A549 (cell line): ENCODE measurements around the gene SLC9A9. TPM values are rescaled to one million over a fixed set of nuclear protein-coding genes. Genes with fewer than 3 reads are reported as not detected.
A peak's percentile ranks its signal among the peaks of the same experiment; 100 is the strongest.

ENCODE experiments used
- ATAC-seq, 2 experiments: fragments of 200-7000 bp in 1 of 2; fragments of >200 bp in 1 of 2; cut with Nextera tagmentation in 1 of 2; cut with Tn5 transposase in 1 of 2; 3 replicates each; pipeline versions ENCODE4 v1.8.0 to v1.9.1; 2018 to 2020; ENCODE audit warnings: mild to moderate bottlenecking in 1 of 2, moderate library complexity in 1 of 2
- CTCF ChIA-PET: fragments of 300-600 bp; sonication (Branson Sonifier 250); formaldehyde crosslinking; extraction: SDS; loops from one replicate; lab custom pipeline; 2021; ENCODE audit warnings: antibody characterized with exemption, inconsistent platforms; lab: Yijun Ruan, JAX
- POLR2A ChIA-PET: fragments of 350-600 bp; formaldehyde crosslinking; extraction: SDS; loops from one replicate; lab custom pipeline; 2021; ENCODE audit warnings: antibody characterized with exemption, inconsistent platforms; lab: Yijun Ruan, JAX
- DNase-seq, 2 experiments: peaks; one replicate each; pipeline versions ENCODE4 v3.0.0 to v3.0.0-alpha.2; 2011 to 2016; ENCODE audit warnings: low read depth in 1 of 2, low spot score in 1 of 2
- FAIRE-seq: peaks from 2 replicates; lab custom pipeline; 2011; peaks lifted over from hg19 to GRCh38; lab: Jason Lieb, UNC
- H3K27ac ChIP-seq, 2 experiments: fragments of >200 bp; sonication (Bioruptor Twin); formaldehyde crosslinking; 3 replicates each; pipeline ENCODE4 v1.5.1; 2016 to 2017
- H3K4me1 ChIP-seq: fragments of >200 bp; sonication (Bioruptor Twin); formaldehyde crosslinking; 3 replicates; pipeline ENCODE4 v1.6.1; 2016
- H3K4me2 ChIP-seq: fragments of >200 bp; sonication (Bioruptor Twin); formaldehyde crosslinking; 3 replicates; pipeline ENCODE4 v1.6.1; 2016
- H3K4me3 ChIP-seq: fragments of >200 bp; sonication (Bioruptor Twin); formaldehyde crosslinking; 3 replicates; pipeline ENCODE4 v1.5.1; 2016
- H3K9me3 ChIP-seq: fragments of >200 bp; sonication (Bioruptor Twin); formaldehyde crosslinking; 3 replicates; pipeline ENCODE4 v1.6.1; 2016
- CBX2 ChIP-seq: fragments of 200-600 bp; sonication (generic); IDR thresholded peaks from 2 replicates; pipeline ENCODE4 v1.6.1; 2016; ENCODE audit warnings: low read depth, mild to moderate bottlenecking, borderline replicate concordance
- CEBPB ChIP-seq, 2 experiments: fragments of >200 bp in 1 of 2; sonication (Bioruptor Twin) in 1 of 2; formaldehyde crosslinking in 1 of 2; IDR thresholded peaks; 2 replicates each; pipeline ENCODE4 v1.6.1; 2012 to 2016
- E2F6 ChIP-seq: IDR thresholded peaks from 2 replicates; pipeline ENCODE4 v1.6.1; 2012; ENCODE audit warnings: low read depth, borderline replicate concordance
- EHF ChIP-seq: fragments of 250-450 bp; sonication (Bioruptor Pico); IDR thresholded peaks from 2 replicates; pipeline ENCODE4 v1.5.0; 2020; ENCODE audit warnings: mild to moderate bottlenecking
- ELK1 ChIP-seq: fragments of 150-350 bp; IDR thresholded peaks from 2 replicates; pipeline ENCODE4 v1.6.1; 2014; ENCODE audit warnings: low read depth, mild to moderate bottlenecking, low read length
- ESRRA ChIP-seq: fragments of 150-350 bp; IDR thresholded peaks from 2 replicates; pipeline ENCODE4 v1.6.1; 2014; ENCODE audit warnings: mild to moderate bottlenecking, low read length, borderline replicate concordance
- FOSL2 ChIP-seq, 2 experiments: fragments of 450-650 bp in 1 of 2; fragments of >200 bp in 1 of 2; sonication (Bioruptor Twin) in 1 of 2; formaldehyde crosslinking; IDR thresholded peaks; 2 replicates each; pipeline versions ENCODE4 v1.5.0 to v1.6.1; 2016 to 2020; ENCODE audit warnings: mild to moderate bottlenecking in 1 of 2, moderate library complexity in 1 of 2
- FOXS1 ChIP-seq: fragments of 250-450 bp; sonication (Bioruptor Pico); IDR thresholded peaks from 2 replicates; pipeline ENCODE4 v1.5.0; 2020; ENCODE audit warnings: mild to moderate bottlenecking, moderate library complexity
- HEYL ChIP-seq: fragments of 250-450 bp; sonication (Bioruptor Pico); IDR thresholded peaks from 2 replicates; pipeline ENCODE4 v1.8.0; 2021; ENCODE audit warnings: mild to moderate bottlenecking, moderate library complexity
- HOXB13 ChIP-seq: fragments of 250-450 bp; sonication (Bioruptor Pico); IDR thresholded peaks from 2 replicates; pipeline ENCODE4 v1.5.0; 2020; ENCODE audit warnings: low read depth, mild to moderate bottlenecking, moderate library complexity
- HOXB5 ChIP-seq: fragments of 250-450 bp; sonication (Bioruptor Pico); IDR thresholded peaks from 2 replicates; pipeline ENCODE4 v1.5.0; 2020; ENCODE audit warnings: mild to moderate bottlenecking, moderate library complexity
- JUN ChIP-seq, 2 experiments: fragments of >200 bp; sonication (Bioruptor Twin); formaldehyde crosslinking; IDR thresholded peaks; 2 replicates in 1 of 2; 3 replicates in 1 of 2; pipeline ENCODE4 v1.6.1; 2016 to 2017
- JUNB ChIP-seq: fragments of >200 bp; sonication (Bioruptor Twin); formaldehyde crosslinking; IDR thresholded peaks from 2 replicates; pipeline ENCODE4 v1.6.1; 2016
- MAFK ChIP-seq: fragments of 450-650 bp; IDR thresholded peaks from 2 replicates; pipeline ENCODE4 v1.6.1; 2014; ENCODE audit not compliant: partially characterized antibody
- MYC ChIP-seq: IDR thresholded peaks from 2 replicates; pipeline ENCODE4 v1.6.1; 2012; ENCODE audit warnings: mild to moderate bottlenecking, inconsistent platforms, low read length, improper control_type of control experiment, borderline replicate concordance
- NPAS2 ChIP-seq: fragments of 250-450 bp; sonication (Bioruptor Pico); IDR thresholded peaks from 2 replicates; pipeline ENCODE4 v1.8.0; 2022; ENCODE audit warnings: mild to moderate bottlenecking, moderate library complexity, borderline replicate concordance
- POLR2A ChIP-seq: IDR thresholded peaks from 2 replicates; pipeline ENCODE4 v1.6.1; 2012; ENCODE audit warnings: mild to moderate bottlenecking, low read length
- RCOR1 ChIP-seq: fragments of 150-350 bp; IDR thresholded peaks from 2 replicates; pipeline ENCODE4 v1.6.1; 2014; ENCODE audit warnings: antibody characterized with exemption, low read length, low read depth
- RFX5 ChIP-seq: fragments of 450-650 bp; IDR thresholded peaks from 2 replicates; pipeline ENCODE4 v1.7.1; 2014; ENCODE audit warnings: antibody characterized with exemption, mild to moderate bottlenecking, moderate library complexity
- RNF2 ChIP-seq: fragments of 200-600 bp; sonication (generic); IDR thresholded peaks from 2 replicates; pipeline ENCODE4 v1.6.1; 2016; ENCODE audit warnings: low read depth, mild to moderate bottlenecking, antibody characterized with exemption, moderate library complexity, borderline replicate concordance
- ZC3H11A ChIP-seq: fragments of 450-650 bp; IDR thresholded peaks from 2 replicates; pipeline ENCODE4 v1.6.1; 2014; ENCODE audit warnings: antibody characterized with exemption, mild to moderate bottlenecking
- ZFP36 ChIP-seq: fragments of 450-650 bp; IDR thresholded peaks from 2 replicates; pipeline ENCODE4 v1.6.1; 2014; ENCODE audit warnings: borderline replicate concordance; ENCODE audit not compliant: partially characterized antibody
- ZNF302 ChIP-seq: fragments of 250-450 bp; sonication (Bioruptor Pico); IDR thresholded peaks from 2 replicates; pipeline ENCODE4 v1.9.0; 2021; ENCODE audit warnings: inconsistent platforms, mild to moderate bottlenecking, moderate library complexity
- ZSCAN20 ChIP-seq: fragments of 250-450 bp; sonication (Bioruptor Pico); IDR thresholded peaks from 2 replicates; pipeline ENCODE4 v1.8.0; 2022; ENCODE audit warnings: mild to moderate bottlenecking, moderate library complexity
- WGBS: methylation state at CpG from one replicate; pipeline ENCODE4 v1.1.6; 2017; ENCODE audit errors: missing lambda C conversion rate; 5-methylcytosine and 5-hydroxymethylcytosine counted together
- polyA plus RNA-seq, 4 experiments: library from polyadenylated mRNA; depleted of rRNA in 3 of 4; stranded (reverse); fragments of >200 nt; fragmentation: RNase III in 1 of 4; extraction: RNeasy Plus Mini Kit Qiagen cat#74134 plus additional on column Dnase treatment in 1 of 4; gene quantifications; 2 replicates in 3 of 4; 3 replicates in 1 of 4; pipeline ENCODE4 v1.2.3, GENCODE V29; 2011 to 2017
- TF ChIP-seq, protein P1 (sequence below): fragments of 200-600 bp; sonication (generic); IDR thresholded peaks from 2 replicates; pipeline ENCODE4 v1.6.1; 2016; ENCODE audit warnings: antibody characterized with exemption, mild to moderate bottlenecking, moderate library complexity
- TF ChIP-seq, protein P2 (sequence below): fragments of 250-450 bp; sonication (Bioruptor Pico); IDR thresholded peaks from 2 replicates; pipeline ENCODE4 v1.5.0; 2020; ENCODE audit warnings: low read depth, mild to moderate bottlenecking, moderate library complexity
- TF ChIP-seq, protein P3 (sequence below): fragments of >200 bp; sonication (Bioruptor Twin); formaldehyde crosslinking; IDR thresholded peaks from 3 replicates; pipeline ENCODE4 v1.5.1; 2016

The SLC9A9 gene
- polyA plus RNA-seq, 2 of the 4 experiments (the other 2 are of a cell fraction), result 0.10 to 0.32 TPM

GRCh38 chr3:143482106-143483088 lies 365.9 kb downstream of the SLC9A9 start:
- H3K4me3 ChIP-seq, result no peak overlapping the region
- ChIA-PET POLR2A (no interaction called here), CTCF (interaction anchor here (1.2 kb wide), 1 partner anchor 192 kb away, joined by 3 read pairs; no protein-coding TSS in a partner anchor)
- no peak for FAIRE-seq
- H3K4me1 ChIP-seq, result peaks cover 14% of the 10 kb centered on the region; the same call in 2 of the 3 replicates
- no peak for ATAC-seq
- no peak overlapping the region for H3K4me2 ChIP-seq
- no peak overlapping the region for H3K27ac ChIP-seq
- 48% methylated on average over 8 of the region's 8 CpGs for WGBS
- no peak for DNase-seq
- no peak for TF ChIP-seq CBX2
- no peak for TF ChIP-seq JUNB
- TF ChIP-seq, protein P1, sequence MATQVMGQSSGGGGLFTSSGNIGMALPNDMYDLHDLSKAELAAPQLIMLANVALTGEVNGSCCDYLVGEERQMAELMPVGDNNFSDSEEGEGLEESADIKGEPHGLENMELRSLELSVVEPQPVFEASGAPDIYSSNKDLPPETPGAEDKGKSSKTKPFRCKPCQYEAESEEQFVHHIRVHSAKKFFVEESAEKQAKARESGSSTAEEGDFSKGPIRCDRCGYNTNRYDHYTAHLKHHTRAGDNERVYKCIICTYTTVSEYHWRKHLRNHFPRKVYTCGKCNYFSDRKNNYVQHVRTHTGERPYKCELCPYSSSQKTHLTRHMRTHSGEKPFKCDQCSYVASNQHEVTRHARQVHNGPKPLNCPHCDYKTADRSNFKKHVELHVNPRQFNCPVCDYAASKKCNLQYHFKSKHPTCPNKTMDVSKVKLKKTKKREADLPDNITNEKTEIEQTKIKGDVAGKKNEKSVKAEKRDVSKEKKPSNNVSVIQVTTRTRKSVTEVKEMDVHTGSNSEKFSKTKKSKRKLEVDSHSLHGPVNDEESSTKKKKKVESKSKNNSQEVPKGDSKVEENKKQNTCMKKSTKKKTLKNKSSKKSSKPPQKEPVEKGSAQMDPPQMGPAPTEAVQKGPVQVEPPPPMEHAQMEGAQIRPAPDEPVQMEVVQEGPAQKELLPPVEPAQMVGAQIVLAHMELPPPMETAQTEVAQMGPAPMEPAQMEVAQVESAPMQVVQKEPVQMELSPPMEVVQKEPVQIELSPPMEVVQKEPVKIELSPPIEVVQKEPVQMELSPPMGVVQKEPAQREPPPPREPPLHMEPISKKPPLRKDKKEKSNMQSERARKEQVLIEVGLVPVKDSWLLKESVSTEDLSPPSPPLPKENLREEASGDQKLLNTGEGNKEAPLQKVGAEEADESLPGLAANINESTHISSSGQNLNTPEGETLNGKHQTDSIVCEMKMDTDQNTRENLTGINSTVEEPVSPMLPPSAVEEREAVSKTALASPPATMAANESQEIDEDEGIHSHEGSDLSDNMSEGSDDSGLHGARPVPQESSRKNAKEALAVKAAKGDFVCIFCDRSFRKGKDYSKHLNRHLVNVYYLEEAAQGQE, result no peak
- TF ChIP-seq RCOR1, result no peak
- TF ChIP-seq JUN (IDR thresholded peaks at IDR 0.05), result no peak
- TF ChIP-seq HOXB5 (CRISPR knock-in tag), result no peak
- no peak for TF ChIP-seq ESRRA
- no peak for TF ChIP-seq HEYL (CRISPR knock-in tag)
- no peak for TF ChIP-seq CEBPB (IDR thresholded peaks at IDR 0.05)
- no peak for TF ChIP-seq E2F6
- TF ChIP-seq EHF (CRISPR knock-in tag), result no peak
- no peak for TF ChIP-seq FOXS1 (CRISPR knock-in tag)
- TF ChIP-seq NPAS2 (CRISPR knock-in tag), result no peak
- TF ChIP-seq RNF2, result no peak
- no peaks in the 10 kb centered on the region for H3K9me3 ChIP-seq

- WGBS, result 12% methylated on average over 5 of the region's 5 CpGs
- Histone ChIP-seq H3K4me3 (no peak overlapping the region), H3K9me3 (no peaks in the 10 kb centered on the region), H3K4me1 (peaks cover 14% of the 10 kb centered on the region; the same call in 2 of the 3 replicates), H3K27ac (peak overlapping the region; percentile 30 to 60; a peak in 2 of 6 replicates), H3K4me2 (peak overlapping the region; percentile 55)
- ChIA-PET POLR2A (no interaction called here), CTCF (no interaction called here)
- FAIRE-seq (no peak), ATAC-seq (peak; percentile 46 to 69; a peak in 3 of 6 replicates), DNase-seq (peak in 1 of 2 experiments; percentile 61)
- TF ChIP-seq HOXB13 (no peak), JUNB (no peak), NPAS2 (CRISPR knock-in tag) (no peak), FOSL2 (IDR thresholded peaks at IDR 0.05) (no peak), FOSL2 (CRISPR knock-in tag; IDR thresholded peaks at IDR 0.05) (no peak), MYC (no peak), ELK1 (no peak), RFX5 (no peak), ZSCAN20 (CRISPR knock-in tag) (no peak), POLR2A (no peak), ZC3H11A (no peak), ZFP36 (no peak), MAFK (no peak), ZNF302 (CRISPR knock-in tag) (no peak)
- TF ChIP-seq, protein P2, sequence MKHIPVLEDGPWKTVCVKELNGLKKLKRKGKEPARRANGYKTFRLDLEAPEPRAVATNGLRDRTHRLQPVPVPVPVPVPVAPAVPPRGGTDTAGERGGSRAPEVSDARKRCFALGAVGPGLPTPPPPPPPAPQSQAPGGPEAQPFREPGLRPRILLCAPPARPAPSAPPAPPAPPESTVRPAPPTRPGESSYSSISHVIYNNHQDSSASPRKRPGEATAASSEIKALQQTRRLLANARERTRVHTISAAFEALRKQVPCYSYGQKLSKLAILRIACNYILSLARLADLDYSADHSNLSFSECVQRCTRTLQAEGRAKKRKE (CRISPR knock-in tag), result no peak
- TF ChIP-seq, protein P3, sequence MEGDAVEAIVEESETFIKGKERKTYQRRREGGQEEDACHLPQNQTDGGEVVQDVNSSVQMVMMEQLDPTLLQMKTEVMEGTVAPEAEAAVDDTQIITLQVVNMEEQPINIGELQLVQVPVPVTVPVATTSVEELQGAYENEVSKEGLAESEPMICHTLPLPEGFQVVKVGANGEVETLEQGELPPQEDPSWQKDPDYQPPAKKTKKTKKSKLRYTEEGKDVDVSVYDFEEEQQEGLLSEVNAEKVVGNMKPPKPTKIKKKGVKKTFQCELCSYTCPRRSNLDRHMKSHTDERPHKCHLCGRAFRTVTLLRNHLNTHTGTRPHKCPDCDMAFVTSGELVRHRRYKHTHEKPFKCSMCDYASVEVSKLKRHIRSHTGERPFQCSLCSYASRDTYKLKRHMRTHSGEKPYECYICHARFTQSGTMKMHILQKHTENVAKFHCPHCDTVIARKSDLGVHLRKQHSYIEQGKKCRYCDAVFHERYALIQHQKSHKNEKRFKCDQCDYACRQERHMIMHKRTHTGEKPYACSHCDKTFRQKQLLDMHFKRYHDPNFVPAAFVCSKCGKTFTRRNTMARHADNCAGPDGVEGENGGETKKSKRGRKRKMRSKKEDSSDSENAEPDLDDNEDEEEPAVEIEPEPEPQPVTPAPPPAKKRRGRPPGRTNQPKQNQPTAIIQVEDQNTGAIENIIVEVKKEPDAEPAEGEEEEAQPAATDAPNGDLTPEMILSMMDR, result no peak
Observed at GRCh38 chr3:143480344-143480743, 367.9 kb downstream of the SLC9A9 start.
